Measurements from ENCODE around the gene KASH5.

The KASH5 gene

GRCh38 chr19:49393881-49394280 is 5.8 kb downstream of the KASH5 start:
- CTCF ChIA-PET, result interaction anchor here (1.0 to 1.9 kb wide), 4 partner anchors 15 to 176 kb away, joined by 3 to 4 read pairs (median 4); no protein-coding TSS in a partner anchor
- DNase-seq (ENCODE audit: extremely low spot score), result no peak
- POLR2A ChIA-PET, result no interaction called here
- TF ChIP-seq CTCF (IDR thresholded peaks at IDR 0.05; ENCODE audit: control extremely low read depth, extremely low read depth, low read depth, missing control alignments), result no peak

DNA sequence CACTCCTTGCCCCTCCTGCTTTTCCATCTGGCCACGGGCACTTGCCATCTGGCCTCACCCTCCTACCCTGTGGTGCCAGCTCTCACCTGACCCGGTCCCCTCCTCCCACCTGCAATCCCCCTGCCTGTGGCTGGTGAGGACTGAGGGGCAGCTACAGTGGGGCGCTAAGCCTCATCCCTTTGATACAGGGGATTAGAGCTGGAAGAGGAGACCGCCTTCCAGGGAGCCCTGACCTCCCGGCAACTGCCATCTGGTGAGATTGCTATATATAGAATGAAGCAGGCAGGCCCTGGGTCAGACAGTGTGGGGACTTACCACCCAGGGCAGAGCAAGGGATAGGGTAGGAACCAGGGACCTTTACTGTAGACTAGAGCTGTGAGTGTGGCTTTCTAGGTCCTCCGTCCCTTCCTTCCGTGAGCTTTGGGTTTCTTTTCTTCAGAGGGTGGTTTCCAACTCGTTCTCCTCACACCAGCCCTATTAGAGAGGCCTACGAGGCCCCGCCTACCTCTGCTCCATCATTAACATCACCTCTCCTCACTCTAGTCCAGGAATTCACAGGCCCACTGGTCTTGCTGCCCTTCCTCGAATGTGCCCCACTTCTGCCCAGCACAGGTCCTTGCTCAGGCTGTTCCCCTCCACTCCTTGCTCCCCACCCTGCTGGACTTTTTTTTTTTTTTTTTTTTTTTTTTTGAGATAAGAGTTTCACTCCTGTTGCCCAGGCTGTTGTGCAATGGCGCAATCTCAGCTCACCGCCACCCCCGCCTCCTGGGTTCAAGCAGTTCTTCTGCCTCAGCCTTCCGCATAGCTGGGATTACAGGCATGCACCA is 7.7 kb downstream of the KASH5 start:
- ChIA-PET POLR2A (interaction anchor here (0.5 kb wide), 1 partner anchor 17 kb away, joined by 4 read pairs; no protein-coding TSS in a partner anchor), CTCF (interaction anchor here (1.0 kb wide), 1 partner anchor 47 kb away, joined by 3 read pairs; no protein-coding TSS in a partner anchor)
- DNase-seq (ENCODE audit: extremely low spot score), result no peak
- no peak for TF ChIP-seq CTCF (IDR thresholded peaks at IDR 0.05; ENCODE audit: control extremely low read depth, extremely low read depth, low read depth, missing control alignments)

DNA sequence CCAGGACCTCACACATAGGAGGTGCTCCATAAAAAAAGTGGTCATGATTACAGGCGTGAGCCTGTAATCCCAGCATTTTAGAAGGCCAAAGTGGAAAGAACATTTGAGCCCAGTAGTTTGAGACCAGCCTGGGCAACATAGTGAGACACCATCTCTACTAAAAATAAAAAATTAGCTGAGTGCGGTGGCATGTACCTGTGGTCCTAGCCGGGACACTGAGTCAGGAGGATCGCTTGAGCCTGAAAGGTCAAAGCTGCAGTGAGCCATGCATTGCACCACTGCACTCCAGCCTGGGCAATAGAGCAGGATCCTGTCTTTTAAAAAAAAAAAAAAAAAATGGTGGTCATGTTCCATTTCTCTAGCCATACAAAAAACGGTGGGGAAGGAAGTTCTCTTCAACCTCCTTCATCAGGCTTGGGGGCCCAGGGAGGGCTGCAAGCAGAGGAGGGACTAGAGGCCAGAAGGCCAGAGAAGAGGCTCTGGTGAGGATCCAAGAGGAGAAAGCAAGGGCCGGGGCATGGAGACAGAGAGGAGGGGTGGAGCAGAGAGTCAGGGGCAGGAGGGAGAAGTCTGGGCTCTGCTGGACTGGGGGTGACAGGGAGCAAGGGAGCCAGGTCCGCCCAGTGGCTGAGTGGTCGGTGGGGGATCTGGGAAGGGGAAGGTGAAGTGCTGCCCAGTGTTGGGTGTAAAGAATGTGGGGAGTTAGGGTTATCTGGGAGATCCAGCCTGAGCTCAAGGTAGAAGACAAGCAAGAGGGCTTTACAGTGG is 8.9 kb downstream of the KASH5 start:
- CTCF ChIA-PET, result interaction anchor here (0.9 to 1.2 kb wide), 2 partner anchors 12 to 95 kb away, joined by 3 to 6 read pairs; no protein-coding TSS in a partner anchor
- TF ChIP-seq CTCF (IDR thresholded peaks at IDR 0.05; ENCODE audit: control extremely low read depth, extremely low read depth, low read depth, missing control alignments), result no peak
- no peak for DNase-seq (ENCODE audit: extremely low spot score)
- POLR2A ChIA-PET, result no interaction called here

- CTCF ChIA-PET, result interaction anchor here (0.9 kb wide), 1 partner anchor 97 kb away, joined by 3 read pairs; no protein-coding TSS in a partner anchor
- DNase-seq (ENCODE audit: extremely low spot score), result no peak
- POLR2A ChIA-PET, result no interaction called here
- no peak for TF ChIP-seq CTCF (IDR thresholded peaks at IDR 0.05; ENCODE audit: control extremely low read depth, extremely low read depth, low read depth, missing control alignments)
Measured at GRCh38 chr19:49398001-49398615, 10.1 kb downstream of the KASH5 start.

DNA sequence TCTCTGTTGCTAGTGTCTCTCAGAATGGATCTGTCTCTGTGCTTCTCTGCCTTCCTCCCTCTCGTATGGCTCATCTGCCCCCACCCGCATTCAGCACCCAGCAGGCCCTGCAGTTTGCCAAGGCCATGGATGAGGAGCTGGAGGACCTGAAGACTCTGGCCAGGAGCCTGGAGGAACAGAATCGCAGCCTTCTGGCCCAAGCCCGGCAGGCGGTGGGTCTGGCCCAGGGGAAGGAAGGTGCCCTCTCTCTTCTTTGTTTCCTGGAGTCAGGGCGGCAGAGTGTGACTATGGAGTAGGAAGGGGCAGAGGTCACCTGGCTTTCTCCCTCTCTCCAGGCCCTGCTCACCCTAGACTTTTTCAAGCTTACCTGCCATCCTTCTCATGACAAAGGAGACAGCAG is 10.9 kb downstream of the KASH5 start:
- POLR2A ChIA-PET, result no interaction called here

More for the DNA sequence above, 10.9 kb downstream of the KASH5 start:
- TF ChIP-seq CTCF (IDR thresholded peaks at IDR 0.05; ENCODE audit: control extremely low read depth, extremely low read depth, low read depth, missing control alignments), result no peak
- DNase-seq (ENCODE audit: extremely low spot score), result no peak
- CTCF ChIA-PET, result no interaction called here

Measured in GM10248 (cell line).